Measurements from ENCODE around the gene SCPEP1. TPM values are rescaled to one million over a fixed set of nuclear protein-coding genes. Genes with fewer than 3 reads are reported as not detected.

Gene SCPEP1
- total RNA-seq, 4 donors from 2014 or later = 22.2 to 156 (median 59.2) TPM

DNA sequence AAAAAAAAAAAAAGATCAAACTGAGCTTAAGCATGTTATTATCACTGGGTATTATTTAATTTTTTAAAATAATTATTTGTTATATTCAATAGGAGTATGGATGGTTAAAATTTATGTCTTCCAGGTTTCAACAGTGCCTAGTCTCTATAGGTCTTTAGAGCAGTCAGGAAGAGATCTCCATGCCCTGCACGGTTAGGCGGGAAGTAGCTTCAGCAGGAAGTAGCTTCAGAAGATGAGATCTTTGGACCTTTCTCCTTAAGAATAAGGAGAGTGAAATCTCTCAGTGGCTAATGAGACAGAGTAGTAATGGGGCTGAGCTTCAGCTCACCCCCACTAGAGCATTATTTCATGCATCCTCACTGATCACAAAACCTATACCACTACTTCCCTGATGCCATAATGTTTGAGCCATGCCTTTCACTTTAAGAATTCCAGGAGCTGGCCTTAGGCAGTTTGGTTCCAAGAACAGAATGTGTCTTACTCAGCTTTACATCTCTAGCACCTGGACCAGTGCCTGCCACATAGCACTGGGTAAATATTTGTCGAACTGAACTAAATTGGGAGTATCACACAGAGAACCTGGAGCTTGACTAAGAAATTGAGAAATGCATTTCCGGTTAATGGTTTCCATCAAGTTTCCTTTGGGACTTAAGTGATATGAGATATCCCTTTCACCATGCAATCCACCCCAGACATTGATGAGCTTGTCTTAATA, 43.5 kb downstream of the SCPEP1 start:
- TF ChIP-seq, protein P1, sequence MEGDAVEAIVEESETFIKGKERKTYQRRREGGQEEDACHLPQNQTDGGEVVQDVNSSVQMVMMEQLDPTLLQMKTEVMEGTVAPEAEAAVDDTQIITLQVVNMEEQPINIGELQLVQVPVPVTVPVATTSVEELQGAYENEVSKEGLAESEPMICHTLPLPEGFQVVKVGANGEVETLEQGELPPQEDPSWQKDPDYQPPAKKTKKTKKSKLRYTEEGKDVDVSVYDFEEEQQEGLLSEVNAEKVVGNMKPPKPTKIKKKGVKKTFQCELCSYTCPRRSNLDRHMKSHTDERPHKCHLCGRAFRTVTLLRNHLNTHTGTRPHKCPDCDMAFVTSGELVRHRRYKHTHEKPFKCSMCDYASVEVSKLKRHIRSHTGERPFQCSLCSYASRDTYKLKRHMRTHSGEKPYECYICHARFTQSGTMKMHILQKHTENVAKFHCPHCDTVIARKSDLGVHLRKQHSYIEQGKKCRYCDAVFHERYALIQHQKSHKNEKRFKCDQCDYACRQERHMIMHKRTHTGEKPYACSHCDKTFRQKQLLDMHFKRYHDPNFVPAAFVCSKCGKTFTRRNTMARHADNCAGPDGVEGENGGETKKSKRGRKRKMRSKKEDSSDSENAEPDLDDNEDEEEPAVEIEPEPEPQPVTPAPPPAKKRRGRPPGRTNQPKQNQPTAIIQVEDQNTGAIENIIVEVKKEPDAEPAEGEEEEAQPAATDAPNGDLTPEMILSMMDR (IDR thresholded peaks at IDR 0.05; ENCODE audit: low read depth) = no peak

DNA sequence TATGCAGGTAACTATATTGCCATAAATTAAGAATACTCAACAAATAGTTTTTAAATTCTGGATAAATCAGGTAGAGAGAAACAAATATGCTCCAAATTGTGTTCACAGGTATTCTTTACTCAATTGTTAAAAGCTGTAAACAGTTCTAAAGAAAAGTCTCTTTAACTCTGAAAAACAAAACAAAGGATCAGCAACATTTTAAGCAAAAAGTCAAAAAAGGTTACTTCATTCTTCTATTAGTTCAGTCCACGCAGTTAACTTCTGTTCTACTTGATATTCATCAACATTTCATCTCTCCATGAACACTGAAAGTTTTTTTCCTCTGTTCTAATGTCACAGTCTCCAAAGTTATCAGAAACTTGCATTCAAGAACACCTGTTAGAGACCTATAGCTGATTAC, 47.9 kb downstream of the SCPEP1 start:
- TF ChIP-seq, protein P1 (IDR thresholded peaks at IDR 0.05; ENCODE audit: low read depth) = no peak

DNA sequence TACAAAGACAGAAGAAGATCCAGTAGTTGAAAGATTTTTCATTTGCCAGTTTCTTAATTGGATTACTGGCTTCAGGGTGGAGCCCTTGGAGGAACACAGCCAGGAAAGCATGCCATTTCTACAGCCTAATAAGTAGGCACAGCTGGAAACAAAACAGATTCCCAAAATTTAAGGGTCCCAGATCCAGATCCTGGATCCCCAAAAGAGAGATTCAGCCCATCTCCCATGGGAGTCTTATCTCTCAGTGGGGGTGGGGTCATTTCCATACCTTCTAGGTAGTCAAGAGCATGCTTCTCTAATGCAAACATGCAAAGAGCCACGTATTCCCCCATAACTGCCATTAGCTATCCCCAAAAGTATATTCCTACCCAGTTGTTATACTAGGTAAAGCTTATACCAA, 49.9 kb downstream of the SCPEP1 start:
- TF ChIP-seq, protein P1 (IDR thresholded peaks at IDR 0.05; ENCODE audit: low read depth) = no peak

DNA sequence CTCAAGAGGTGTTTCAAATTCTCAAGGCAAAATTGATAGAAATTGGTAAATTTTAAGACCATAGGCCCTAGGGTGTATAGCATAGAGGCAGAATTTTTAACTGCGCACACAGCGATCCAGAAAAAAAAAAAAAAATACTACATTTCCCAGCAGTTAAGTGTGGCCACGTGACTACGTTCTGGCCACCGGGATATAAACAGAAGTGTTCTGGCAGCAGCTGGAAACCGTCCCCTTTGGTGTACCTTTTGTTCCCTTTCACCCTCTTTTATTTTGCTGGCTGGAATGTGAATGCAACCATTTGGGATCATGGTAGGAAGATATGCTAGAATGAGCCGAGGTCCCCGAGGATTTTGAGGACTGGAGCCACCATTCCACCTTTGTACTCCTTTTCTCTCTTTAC, 54.4 kb downstream of the SCPEP1 start:
- TF ChIP-seq, protein P1 (IDR thresholded peaks at IDR 0.05; ENCODE audit: low read depth) = no peak

DNA sequence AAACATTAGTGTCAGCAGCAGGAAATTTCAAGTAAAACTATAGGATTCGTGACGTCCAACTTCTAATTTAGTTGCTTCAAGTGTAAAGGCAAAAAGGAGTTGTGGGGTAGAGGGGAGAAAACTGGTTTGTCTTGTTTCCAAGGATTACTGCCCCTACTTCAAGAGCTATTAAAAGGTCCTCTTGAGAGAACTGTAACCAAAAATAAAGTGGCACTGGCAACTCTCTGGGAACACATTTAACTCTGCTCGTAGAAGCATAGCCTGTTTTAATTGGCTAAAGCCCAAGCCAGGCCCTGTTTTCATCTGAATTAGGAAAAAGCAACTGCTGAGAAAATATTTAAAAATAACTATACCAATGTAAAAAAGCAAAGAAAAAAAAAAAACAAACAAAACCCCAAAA, 55.4 kb downstream of the SCPEP1 start:
- TF ChIP-seq, protein P1 (IDR thresholded peaks at IDR 0.05; ENCODE audit: low read depth) = no peak

DNA sequence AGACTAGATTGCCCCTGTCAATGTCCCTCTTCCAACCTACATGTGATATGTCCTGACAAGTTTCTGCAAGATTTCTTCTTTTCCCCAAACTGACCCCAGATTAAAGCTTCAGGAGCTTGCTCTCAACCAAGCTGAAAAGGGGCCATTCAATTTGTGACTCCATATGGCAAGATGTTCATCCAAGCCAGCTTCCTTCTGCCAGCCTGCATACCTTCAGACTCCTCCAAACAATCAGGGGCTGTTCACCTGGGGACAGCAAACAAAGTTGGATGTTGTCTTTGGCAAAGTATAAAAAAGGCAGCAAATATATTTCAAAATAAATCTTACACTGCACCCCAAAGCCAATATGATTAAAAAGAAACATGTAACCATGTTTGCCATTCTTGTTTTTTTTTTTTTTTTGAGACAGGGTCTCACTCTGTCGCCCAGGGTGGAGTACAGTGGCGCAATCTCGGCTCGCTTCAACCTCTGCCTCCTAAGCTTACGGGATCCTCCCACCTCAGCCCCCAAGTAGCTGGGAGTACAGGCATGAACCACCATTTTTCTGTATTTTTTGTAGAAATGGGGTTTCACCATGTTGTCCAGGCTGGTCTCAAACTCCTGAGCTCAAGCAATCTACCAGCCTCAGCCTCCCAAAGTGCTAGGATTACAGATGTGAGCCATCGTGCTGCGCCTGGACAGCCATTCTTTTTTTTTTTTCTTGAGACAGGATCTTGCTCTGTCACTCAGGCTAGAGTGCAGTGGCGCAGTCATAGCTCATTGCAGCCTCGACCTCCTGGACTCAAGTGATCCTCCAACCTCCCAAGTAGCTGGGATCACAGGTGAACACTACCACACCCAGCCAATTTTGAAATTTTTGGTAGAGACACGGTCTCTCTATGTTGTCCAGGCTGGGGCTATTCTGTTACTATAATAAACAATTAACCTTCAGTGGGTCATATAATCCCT, 57.1 kb downstream of the SCPEP1 start:
- TF ChIP-seq, protein P1 (IDR thresholded peaks at IDR 0.05; ENCODE audit: low read depth) = no peak

DNA sequence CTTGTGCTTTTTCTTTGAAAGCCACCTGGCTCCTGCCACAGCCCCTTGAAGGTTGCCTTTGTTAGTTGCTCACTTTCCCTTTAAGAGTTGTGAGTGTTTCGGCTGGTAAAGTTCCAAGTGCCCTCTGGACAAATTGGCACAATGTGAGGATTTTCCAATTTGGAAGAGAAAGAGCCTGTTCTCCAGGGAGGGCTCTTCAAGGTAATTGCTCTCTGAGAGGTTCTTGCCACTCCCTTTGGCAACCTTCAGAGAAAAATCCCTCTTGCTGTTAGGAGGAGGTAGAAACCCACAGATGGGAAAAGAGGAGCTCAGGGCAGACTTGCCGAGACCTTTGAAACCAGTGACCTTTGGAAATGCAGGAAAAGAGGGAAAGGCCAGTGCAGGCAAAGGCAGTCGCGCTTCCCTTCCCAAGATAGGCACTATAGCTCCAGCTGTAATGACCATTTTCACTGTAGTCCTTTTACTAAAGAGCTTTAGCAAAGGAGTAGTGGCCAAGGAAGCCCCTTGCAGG, 58.1 kb downstream of the SCPEP1 start:
- TF ChIP-seq, protein P1 (IDR thresholded peaks at IDR 0.05; ENCODE audit: low read depth) = no peak
